Caco-2 (cell line): ENCODE measurements around the gene MMADHC. TPM values are rescaled to one million over a fixed set of nuclear protein-coding genes. Genes with fewer than 3 reads are reported as not detected.

Experiments used
- BruUV-seq: library from RNA; stranded (reverse); fragments of 400-500 nt; replicated peaks from 2 replicates; lab custom pipeline; 2021; lab: Mats Ljungman, UMichigan
- CTCF ChIA-PET: fragments of 300-600 bp; sonication (Branson Sonifier 250); formaldehyde crosslinking; loops from one replicate; lab custom pipeline; 2022; ENCODE audit warnings: antibody characterized with exemption; lab: Charles Lee
- POLR2A ChIA-PET: fragments of 300-600 bp; sonication (Branson Sonifier 250); formaldehyde crosslinking; loops from one replicate; lab custom pipeline; 2022; ENCODE audit warnings: antibody characterized with exemption; lab: Charles Lee
- DNase-seq, 2 experiments: peaks; one replicate each; pipeline versions ENCODE4 v3.0.0 to v3.0.0-alpha.2; 2020 to 2022
- H3K27me3 ChIP-seq: replicated peaks from 2 replicates; pipeline ENCODE4 v1.6.0; 2011; ENCODE audit warnings: low read length; ENCODE audit not compliant: control insufficient read depth, insufficient read depth
- H3K36me3 ChIP-seq: 2 replicates; pipeline ENCODE4 v1.5.1; 2011; ENCODE audit warnings: low read length; ENCODE audit not compliant: control insufficient read depth, insufficient read depth
- H3K4me1 ChIP-seq: fragments of 250-450 bp; sonication (Bioruptor Pico); 2 replicates; pipeline ENCODE4 v1.5.1; 2020; ENCODE audit warnings: mild to moderate bottlenecking
- H3K4me3 ChIP-seq: 2 replicates; pipeline ENCODE4 v1.5.1; 2011; ENCODE audit warnings: low read depth, mild to moderate bottlenecking, control low read depth, low read length
- H3K9me3 ChIP-seq: fragments of 250-450 bp; sonication (Bioruptor Pico); 2 replicates; pipeline ENCODE4 v1.5.1; 2020; ENCODE audit warnings: mild to moderate bottlenecking, moderate library complexity
- H3K27ac Mint-ChIP-seq: one replicate; pipeline ENCODE4 v1.8.0; 2022; ENCODE audit warnings: mixed read lengths; ENCODE audit not compliant: unreplicated experiment
- H3K27me3 Mint-ChIP-seq: one replicate; pipeline ENCODE4 v1.8.0; 2022; ENCODE audit warnings: mixed read lengths; ENCODE audit not compliant: insufficient read depth, unreplicated experiment
- H3K36me3 Mint-ChIP-seq: one replicate; pipeline ENCODE4 v1.8.0; 2022; ENCODE audit warnings: mild to moderate bottlenecking, mixed read lengths; ENCODE audit not compliant: insufficient read depth, unreplicated experiment
- H3K4me1 Mint-ChIP-seq: one replicate; pipeline ENCODE4 v1.8.0; 2022; ENCODE audit warnings: low read depth, mixed read lengths; ENCODE audit not compliant: unreplicated experiment
- H3K4me3 Mint-ChIP-seq: one replicate; pipeline ENCODE4 v1.8.0; 2022; ENCODE audit warnings: mild to moderate bottlenecking, moderate library complexity, mixed read lengths; ENCODE audit not compliant: unreplicated experiment
- H3K9me3 Mint-ChIP-seq: one replicate; pipeline ENCODE4 v1.8.0; 2022; ENCODE audit warnings: mixed read lengths; ENCODE audit not compliant: unreplicated experiment
- intact Hi-C: fragments of 100-400 bp; cut with micrococcal nuclease; formaldehyde crosslinking; loops from one replicate; pipeline ENCODE4 v1.10.0; 2022; ENCODE audit not compliant: unreplicated experiment
- total RNA-seq: library from RNA; stranded (reverse); gene quantifications from 2 replicates; pipeline ENCODE4 v1.2.3, GENCODE V29; 2022
- TF ChIP-seq, protein P1 (sequence below), 2 experiments: fragments of 200-600 bp in 1 of 2; IDR thresholded peaks; 1 replicate in 1 of 2; 2 replicates in 1 of 2; pipeline versions ENCODE4 v1.5.1 to v1.8.0; 2011 to 2022; ENCODE audit warnings: antibody characterized with exemption in 1 of 2, control low read depth in 1 of 2, inconsistent platforms in 1 of 2, low read depth in 1 of 2, low read length in 1 of 2, mild to moderate bottlenecking in 1 of 2, moderate library complexity in 1 of 2; ENCODE audit not compliant: insufficient read depth in 1 of 2, severe bottlenecking in 1 of 2, unreplicated experiment in 1 of 2

The MMADHC gene
- total RNA-seq, 1 experiment from 2014 or later, result 132 TPM

DNA sequence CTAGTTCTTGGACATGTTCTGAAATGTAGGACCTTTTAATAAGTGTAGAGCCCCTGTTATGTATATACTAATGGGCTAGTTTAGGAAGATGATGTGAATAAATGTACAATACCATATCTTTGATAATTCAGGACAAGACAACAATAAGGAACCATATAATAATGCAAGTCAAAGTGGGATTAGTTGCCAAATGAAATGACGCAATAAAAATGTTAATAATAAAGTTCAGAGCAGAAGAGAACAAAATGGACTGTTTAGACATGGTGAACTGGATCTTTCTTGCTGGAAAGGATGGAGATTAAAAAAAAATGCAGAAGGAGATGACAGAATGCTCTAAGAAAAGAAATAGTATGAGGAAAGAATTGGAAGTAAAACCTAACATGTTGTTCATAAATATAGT is 43.7 kb downstream of the MMADHC start:
- H3K9me3 Mint-ChIP-seq, result peaks cover 9% of the 10 kb centered on the region
- no peaks in the 10 kb centered on the region for H3K36me3 Mint-ChIP-seq
- H3K4me3 Mint-ChIP-seq, result no peak overlapping the region
- TF ChIP-seq, protein P1, sequence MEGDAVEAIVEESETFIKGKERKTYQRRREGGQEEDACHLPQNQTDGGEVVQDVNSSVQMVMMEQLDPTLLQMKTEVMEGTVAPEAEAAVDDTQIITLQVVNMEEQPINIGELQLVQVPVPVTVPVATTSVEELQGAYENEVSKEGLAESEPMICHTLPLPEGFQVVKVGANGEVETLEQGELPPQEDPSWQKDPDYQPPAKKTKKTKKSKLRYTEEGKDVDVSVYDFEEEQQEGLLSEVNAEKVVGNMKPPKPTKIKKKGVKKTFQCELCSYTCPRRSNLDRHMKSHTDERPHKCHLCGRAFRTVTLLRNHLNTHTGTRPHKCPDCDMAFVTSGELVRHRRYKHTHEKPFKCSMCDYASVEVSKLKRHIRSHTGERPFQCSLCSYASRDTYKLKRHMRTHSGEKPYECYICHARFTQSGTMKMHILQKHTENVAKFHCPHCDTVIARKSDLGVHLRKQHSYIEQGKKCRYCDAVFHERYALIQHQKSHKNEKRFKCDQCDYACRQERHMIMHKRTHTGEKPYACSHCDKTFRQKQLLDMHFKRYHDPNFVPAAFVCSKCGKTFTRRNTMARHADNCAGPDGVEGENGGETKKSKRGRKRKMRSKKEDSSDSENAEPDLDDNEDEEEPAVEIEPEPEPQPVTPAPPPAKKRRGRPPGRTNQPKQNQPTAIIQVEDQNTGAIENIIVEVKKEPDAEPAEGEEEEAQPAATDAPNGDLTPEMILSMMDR (IDR thresholded peaks at IDR 0.05; ENCODE audit: insufficient read depth in 1 of 2, low read depth in 1 of 2, low read length in 1 of 2, severe bottlenecking in 1 of 2, unreplicated experiment in 1 of 2), result no peak
- DNase-seq, result no peak
- intact Hi-C loops, result no loop called here
- H3K27me3 ChIP-seq, result no peaks in the 10 kb centered on the region
- H3K27ac Mint-ChIP-seq, result no peak overlapping the region
- H3K27me3 Mint-ChIP-seq, result no peaks in the 10 kb centered on the region
- H3K36me3 ChIP-seq, result no peaks in the 10 kb centered on the region
- H3K4me3 ChIP-seq, result no peak overlapping the region
- CTCF ChIA-PET, result no interaction called here
- no peaks in the 10 kb centered on the region for H3K4me1 ChIP-seq
- no TSS peak for BruUV-seq
- POLR2A ChIA-PET, result no interaction called here
- H3K9me3 ChIP-seq, result no peaks in the 10 kb centered on the region
- H3K4me1 Mint-ChIP-seq, result no peaks in the 10 kb centered on the region

DNA sequence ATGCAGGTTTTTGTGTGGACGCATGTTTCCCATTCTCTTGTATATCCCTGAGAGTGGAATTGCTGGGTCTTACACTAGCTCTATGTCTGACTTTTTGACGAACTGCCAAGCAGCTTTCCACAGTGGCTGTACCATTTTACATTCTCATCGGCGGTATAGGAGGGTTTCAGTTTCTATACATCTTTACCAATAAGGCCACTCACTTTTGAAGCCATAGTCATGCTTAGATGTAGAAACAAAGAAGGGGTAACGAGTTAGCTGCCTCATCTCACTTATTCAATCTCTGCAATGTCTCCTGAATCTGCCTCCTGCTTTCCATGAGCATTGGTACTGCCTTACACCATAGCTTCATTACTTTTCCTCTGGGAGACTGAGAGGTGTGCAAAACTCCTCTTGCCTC is 47.4 kb downstream of the MMADHC start:
- no peak for DNase-seq
- no peaks in the 10 kb centered on the region for H3K36me3 ChIP-seq
- CTCF ChIA-PET, result no interaction called here
- TF ChIP-seq, protein P1 (IDR thresholded peaks at IDR 0.05; ENCODE audit: insufficient read depth in 1 of 2, low read depth in 1 of 2, low read length in 1 of 2, severe bottlenecking in 1 of 2, unreplicated experiment in 1 of 2), result no peak
- POLR2A ChIA-PET, result no interaction called here
- no peaks in the 10 kb centered on the region for H3K4me1 ChIP-seq
- H3K36me3 Mint-ChIP-seq, result no peaks in the 10 kb centered on the region
- no peaks in the 10 kb centered on the region for H3K27me3 ChIP-seq
- H3K4me3 Mint-ChIP-seq, result no peak overlapping the region
- no peak overlapping the region for H3K27ac Mint-ChIP-seq
- H3K9me3 Mint-ChIP-seq, result peaks cover 7% of the 10 kb centered on the region
- intact Hi-C loops, result no loop called here
- no peak overlapping the region for H3K4me3 ChIP-seq
- no peaks in the 10 kb centered on the region for H3K27me3 Mint-ChIP-seq
- BruUV-seq, result no TSS peak
- H3K4me1 Mint-ChIP-seq, result no peaks in the 10 kb centered on the region
- H3K9me3 ChIP-seq, result no peaks in the 10 kb centered on the region

DNA sequence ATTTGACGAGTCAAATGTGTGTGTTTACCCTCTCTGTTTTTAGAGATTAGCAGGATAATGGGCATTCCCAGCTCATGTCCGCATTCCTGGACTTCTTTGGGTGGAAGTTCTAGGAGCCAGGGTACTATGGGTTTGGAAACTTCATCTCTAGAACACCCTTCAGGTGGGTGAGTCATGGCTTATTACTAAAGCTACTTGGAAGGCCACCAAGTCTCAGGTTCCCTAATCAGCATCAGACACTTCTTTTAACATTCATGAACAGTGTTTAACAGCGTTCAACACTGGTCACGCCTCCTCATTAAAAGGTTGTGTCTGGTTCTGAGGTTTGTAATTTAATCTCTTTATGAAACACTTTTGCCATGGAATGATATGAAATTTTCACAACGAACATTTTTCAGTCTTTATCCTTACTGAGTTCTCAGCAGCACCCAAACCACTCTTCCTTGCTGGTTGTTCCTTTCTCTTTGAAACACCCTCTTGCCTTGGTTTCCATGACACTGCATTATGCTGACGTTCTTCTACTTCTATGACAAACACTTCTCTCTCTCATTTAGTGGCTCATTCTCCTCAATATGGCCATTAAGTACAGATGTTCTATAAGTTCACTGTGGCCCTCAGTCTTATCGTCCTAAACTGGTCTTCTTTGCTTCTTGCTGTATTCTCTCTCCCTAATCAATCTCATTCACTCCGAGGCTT is 49.3 kb downstream of the MMADHC start:
- Histone ChIP-seq H3K9me3 (no peaks in the 10 kb centered on the region), H3K4me3 (no peak overlapping the region), H3K4me1 (no peaks in the 10 kb centered on the region), H3K36me3 (no peaks in the 10 kb centered on the region), H3K27me3 (no peaks in the 10 kb centered on the region)
- TF ChIP-seq, protein P1 (IDR thresholded peaks at IDR 0.05; ENCODE audit: insufficient read depth in 1 of 2, low read depth in 1 of 2, low read length in 1 of 2, severe bottlenecking in 1 of 2, unreplicated experiment in 1 of 2), result no peak
- POLR2A ChIA-PET, result no interaction called here
- DNase-seq, result no peak
- Mint-ChIP-seq H3K27me3 (no peaks in the 10 kb centered on the region), H3K27ac (no peak overlapping the region), H3K4me1 (no peaks in the 10 kb centered on the region), H3K9me3 (peaks cover 9% of the 10 kb centered on the region), H3K36me3 (no peaks in the 10 kb centered on the region), H3K4me3 (no peak overlapping the region)
- intact Hi-C loops, result no loop called here
- no TSS peak for BruUV-seq
- CTCF ChIA-PET, result no interaction called here
